RWPE2 (cell line): ENCODE data around the gene VPS45.
A peak's percentile ranks its signal among the peaks of the same experiment; 100 is the strongest.

Source experiments
- ATAC-seq: fragments of 200-7000 bp; cut with Tn5 transposase; 3 replicates; pipeline ENCODE4 v1.9.1; 2021; ENCODE audit warnings: low read depth
- DNase-seq: peaks from one replicate; pipeline ENCODE4 v3.0.0-alpha.2; 2020; ENCODE audit warnings: low spot score
- H3K27ac ChIP-seq: fragments of 450-650 bp; 2 replicates; pipeline ENCODE4 v1.5.1; 2017; ENCODE audit warnings: mild to moderate bottlenecking; ENCODE audit not compliant: poor library complexity, severe bottlenecking
- H3K27me3 ChIP-seq: fragments of 250-450 bp; sonication (Bioruptor Pico); 2 replicates; pipeline ENCODE4 v1.5.1; 2021; ENCODE audit warnings: mild to moderate bottlenecking, moderate library complexity; ENCODE audit not compliant: insufficient read depth, poor library complexity, severe bottlenecking
- H3K36me3 ChIP-seq: fragments of 250-450 bp; sonication (Bioruptor Pico); 2 replicates; pipeline ENCODE4 v1.5.1; 2020; ENCODE audit warnings: low read depth, mild to moderate bottlenecking, moderate library complexity
- H3K4me1 ChIP-seq: fragments of 250-450 bp; sonication (Bioruptor Pico); 2 replicates; pipeline ENCODE4 v1.5.1; 2021; ENCODE audit warnings: mild to moderate bottlenecking, moderate library complexity; ENCODE audit not compliant: insufficient read depth, poor library complexity, severe bottlenecking
- H3K4me3 ChIP-seq: fragments of 250-450 bp; sonication (Bioruptor Pico); 2 replicates; pipeline ENCODE4 v1.5.1; 2021; ENCODE audit warnings: mild to moderate bottlenecking, moderate library complexity; ENCODE audit not compliant: severe bottlenecking
- H3K9me3 ChIP-seq: fragments of 250-450 bp; sonication (Bioruptor Pico); 2 replicates; pipeline ENCODE4 v1.5.1; 2021; ENCODE audit warnings: mild to moderate bottlenecking, moderate library complexity; ENCODE audit not compliant: severe bottlenecking
- CTCF ChIP-seq: fragments of 450-650 bp; IDR thresholded peaks from one replicate; pipeline ENCODE4 v1.5.1; 2017; ENCODE audit warnings: mild to moderate bottlenecking, moderate library complexity; ENCODE audit not compliant: poor library complexity, severe bottlenecking

VPS45 gene

GRCh38 chr1:150061632-150062101 lies 5.9 kb upstream of the VPS45 start:
- ATAC-seq: peak; percentile 75
- no peak overlapping the region for H3K27ac ChIP-seq
- no peak for DNase-seq
- H3K4me3 ChIP-seq: no peak overlapping the region
- TF ChIP-seq CTCF: no peak
- no peaks in the 10 kb centered on the region for H3K9me3 ChIP-seq
- H3K36me3 ChIP-seq: no peaks in the 10 kb centered on the region
- H3K27me3 ChIP-seq: no peaks in the 10 kb centered on the region
- H3K4me1 ChIP-seq: peaks cover 15% of the 10 kb centered on the region

DNA sequence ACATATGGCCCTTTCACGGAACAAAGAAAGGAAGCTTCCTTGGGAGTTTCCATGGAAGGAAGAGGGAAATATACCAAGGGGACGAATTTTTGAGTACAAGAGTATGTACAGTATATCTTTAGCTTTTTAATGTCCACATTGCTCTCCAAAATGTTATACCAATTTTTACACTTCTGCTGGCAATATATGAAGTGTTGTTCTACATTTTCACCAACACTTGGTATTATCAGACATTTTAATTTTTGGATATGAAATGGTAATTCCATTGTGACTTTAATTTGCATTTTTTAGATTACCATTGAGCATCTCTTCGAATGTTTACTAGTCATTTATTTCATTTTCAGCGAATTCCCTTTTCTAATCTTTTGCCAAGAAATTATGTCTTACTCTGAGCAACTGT lies 5.5 kb upstream of the VPS45 start:
- Histone ChIP-seq H3K9me3 (no peaks in the 10 kb centered on the region), H3K36me3 (no peaks in the 10 kb centered on the region), H3K4me1 (peaks cover 15% of the 10 kb centered on the region), H3K4me3 (no peak overlapping the region), H3K27me3 (no peaks in the 10 kb centered on the region), H3K27ac (no peak overlapping the region)
- DNase-seq (no peak), ATAC-seq (no peak)
- no peak for TF ChIP-seq CTCF

GRCh38 chr1:150065184-150065871 lies 2.2 kb upstream of the VPS45 start:
- no peaks in the 10 kb centered on the region for H3K27me3 ChIP-seq
- TF ChIP-seq CTCF: no peak
- H3K36me3 ChIP-seq: peaks cover 7% of the 10 kb centered on the region
- peaks cover 19% of the 10 kb centered on the region for H3K4me1 ChIP-seq
- DNase-seq (no peak), ATAC-seq (no peak)
- H3K9me3 ChIP-seq: no peaks in the 10 kb centered on the region
- H3K4me3 ChIP-seq: no peak overlapping the region
- H3K27ac ChIP-seq: peak overlapping the region; percentile 82

- Histone ChIP-seq H3K27me3 (no peaks in the 10 kb centered on the region), H3K9me3 (no peaks in the 10 kb centered on the region), H3K27ac (peak overlapping the region; percentile 82), H3K36me3 (peaks cover 13% of the 10 kb centered on the region), H3K4me3 (peak overlapping the region; percentile 51), H3K4me1 (peaks cover 19% of the 10 kb centered on the region)
- no peak for DNase-seq
- TF ChIP-seq CTCF: no peak
- ATAC-seq: no peak
Measured at GRCh38 chr1:150066328-150066727, 1.2 kb upstream of the VPS45 start.

- ATAC-seq: peak; percentile 44
- TF ChIP-seq CTCF: no peak
- Histone ChIP-seq H3K4me1 (peaks cover 19% of the 10 kb centered on the region), H3K27ac (peak overlapping the region; percentile 82), H3K27me3 (no peaks in the 10 kb centered on the region), H3K9me3 (no peaks in the 10 kb centered on the region), H3K36me3 (peaks cover 14% of the 10 kb centered on the region), H3K4me3 (peak overlapping the region; percentile 51)
- DNase-seq: no peak
Measured at GRCh38 chr1:150066838-150067183, 765 bp upstream of the VPS45 start.
